ENCODE measurements around the gene LCNL1. TPM values are rescaled to one million over a fixed set of nuclear protein-coding genes. Genes with fewer than 3 reads are reported as not detected.

The LCNL1 gene
- total RNA-seq, 1 donor from 2014 or later, result not detected

GRCh38 chr9:136955202-136955942, 27.4 kb upstream of the LCNL1 start:
- no peak for DNase-seq (ENCODE audit: low spot score, unreplicated experiment)
- no peaks in the 10 kb centered on the region for H3K4me1 Mint-ChIP-seq (ENCODE audit: low read depth)
- TF ChIP-seq CTCF (IDR thresholded peaks at IDR 0.05; ENCODE audit: unreplicated experiment), result no peak
- no peaks in the 10 kb centered on the region for H3K36me3 Mint-ChIP-seq (ENCODE audit: insufficient read depth)
- H3K27me3 Mint-ChIP-seq, result no peaks in the 10 kb centered on the region
- no peak overlapping the region for H3K27ac Mint-ChIP-seq
- peaks cover 7% of the 10 kb centered on the region for H3K9me3 Mint-ChIP-seq (ENCODE audit: low read depth)
- H3K4me3 Mint-ChIP-seq (ENCODE audit: low read depth), result no peak overlapping the region

GRCh38 chr9:136955943-136956335, 26.9 kb upstream of the LCNL1 start:
- no peaks in the 10 kb centered on the region for H3K36me3 Mint-ChIP-seq (ENCODE audit: insufficient read depth)
- no peak overlapping the region for H3K4me3 Mint-ChIP-seq (ENCODE audit: low read depth)
- no peaks in the 10 kb centered on the region for H3K27me3 Mint-ChIP-seq
- no peak for DNase-seq (ENCODE audit: low spot score, unreplicated experiment)
- no peak overlapping the region for H3K27ac Mint-ChIP-seq
- H3K9me3 Mint-ChIP-seq (ENCODE audit: low read depth), result peaks cover 7% of the 10 kb centered on the region
- H3K4me1 Mint-ChIP-seq (ENCODE audit: low read depth), result no peaks in the 10 kb centered on the region
- TF ChIP-seq CTCF (IDR thresholded peaks at IDR 0.05; ENCODE audit: unreplicated experiment), result no peak

- TF ChIP-seq CTCF (IDR thresholded peaks at IDR 0.05; ENCODE audit: unreplicated experiment), result no peak
- Mint-ChIP-seq H3K27ac (no peak overlapping the region), H3K9me3 (ENCODE audit: low read depth) (peaks cover 7% of the 10 kb centered on the region)
These were observed 26.2 kb upstream of the LCNL1 start for GRCh38 chr9:136956604-136957003.

GRCh38 chr9:136957461-136957860, 25.3 kb upstream of the LCNL1 start:
- H3K27me3 Mint-ChIP-seq, result no peaks in the 10 kb centered on the region
- no peak for DNase-seq (ENCODE audit: low spot score, unreplicated experiment)
- no peak overlapping the region for H3K27ac Mint-ChIP-seq
- H3K4me3 Mint-ChIP-seq (ENCODE audit: low read depth), result no peak overlapping the region
- no peaks in the 10 kb centered on the region for H3K36me3 Mint-ChIP-seq (ENCODE audit: insufficient read depth)
- no peak for TF ChIP-seq CTCF (IDR thresholded peaks at IDR 0.05; ENCODE audit: unreplicated experiment)
- peaks cover 7% of the 10 kb centered on the region for H3K9me3 Mint-ChIP-seq (ENCODE audit: low read depth)
- no peaks in the 10 kb centered on the region for H3K4me1 Mint-ChIP-seq (ENCODE audit: low read depth)

More at GRCh38 chr9:136956604-136957003, 26.2 kb upstream of the LCNL1 start:
- Mint-ChIP-seq H3K4me3 (ENCODE audit: low read depth) (no peak overlapping the region), H3K36me3 (ENCODE audit: insufficient read depth) (no peaks in the 10 kb centered on the region), H3K27me3 (no peaks in the 10 kb centered on the region), H3K4me1 (ENCODE audit: low read depth) (no peaks in the 10 kb centered on the region)
- no peak for DNase-seq (ENCODE audit: low spot score, unreplicated experiment)

GRCh38 chr9:136957901-136958300, 24.9 kb upstream of the LCNL1 start:
- no peaks in the 10 kb centered on the region for H3K4me1 Mint-ChIP-seq (ENCODE audit: low read depth)
- no peak for TF ChIP-seq CTCF (IDR thresholded peaks at IDR 0.05; ENCODE audit: unreplicated experiment)
- H3K36me3 Mint-ChIP-seq (ENCODE audit: insufficient read depth), result no peaks in the 10 kb centered on the region

More at GRCh38 chr9:136957901-136958300, 24.9 kb upstream of the LCNL1 start:
- H3K4me3 Mint-ChIP-seq (ENCODE audit: low read depth), result no peak overlapping the region
- no peak for DNase-seq (ENCODE audit: low spot score, unreplicated experiment)
- H3K27me3 Mint-ChIP-seq, result no peaks in the 10 kb centered on the region
- H3K27ac Mint-ChIP-seq, result no peak overlapping the region
- H3K9me3 Mint-ChIP-seq (ENCODE audit: low read depth), result peaks cover 7% of the 10 kb centered on the region

All from progenitor cell of endocrine pancreas (in vitro differentiated cells).